HepG2 (cell line): ENCODE measurements around the gene ESRP2. TPM values are rescaled to one million over a fixed set of nuclear protein-coding genes. Genes with fewer than 3 reads are reported as not detected.

Experiments
- BRD4 ChIP-seq: sonication (generic); formaldehyde crosslinking; IDR thresholded peaks from 2 replicates; pipeline ENCODE4 v1.4.0; 2020; ENCODE audit warnings: missing genetic modification reagents
- CENPT ChIP-seq: sonication (generic); formaldehyde crosslinking; IDR thresholded peaks from 2 replicates; pipeline ENCODE4 v1.8.0; 2022; ENCODE audit warnings: low read depth, mild to moderate bottlenecking, moderate library complexity, missing genetic modification reagents
- EZH2 ChIP-seq: conservative IDR thresholded peaks from 2 replicates; pipeline ENCODE4 v1.6.1; 2012; ENCODE audit warnings: mild to moderate bottlenecking, low read depth, low read length, moderate library complexity
- HOXA3 ChIP-seq: sonication (generic); formaldehyde crosslinking; IDR thresholded peaks from 2 replicates; pipeline ENCODE4 v1.5.0; 2020; ENCODE audit warnings: missing genetic modification reagents
- IRX3 ChIP-seq: sonication (generic); formaldehyde crosslinking; IDR thresholded peaks from 2 replicates; pipeline ENCODE4 v1.8.1; 2023; ENCODE audit warnings: mild to moderate bottlenecking, low read depth, missing genetic modification reagents, borderline replicate concordance
- MBD4 ChIP-seq: IDR thresholded peaks from 2 replicates; pipeline ENCODE4 v1.6.1; 2012; ENCODE audit warnings: low read length, inconsistent platforms, borderline replicate concordance
- MBNL3 ChIP-seq: fragments of 250-450 bp; sonication (Bioruptor Pico); conservative IDR thresholded peaks from 2 replicates; pipeline ENCODE4 v1.8.0; 2022; ENCODE audit warnings: mild to moderate bottlenecking, inconsistent platforms
- NFE2L1 ChIP-seq: sonication (generic); formaldehyde crosslinking; IDR thresholded peaks from 2 replicates; pipeline ENCODE4 v1.4.0; 2020; ENCODE audit warnings: missing genetic modification reagents, mild to moderate bottlenecking, borderline replicate concordance
- POLR2A ChIP-seq, 2 experiments: IDR thresholded peaks; 2 replicates each; pipeline ENCODE4 v1.6.1; 2011; ENCODE audit warnings: low read depth in 2 of 2, low read length in 2 of 2, mild to moderate bottlenecking in 1 of 2, moderate library complexity in 1 of 2; ENCODE audit not compliant: insufficient read depth in 1 of 2
- RFXANK ChIP-seq: IDR thresholded peaks from 2 replicates; pipeline ENCODE4 v1.6.1; 2016
- SMAD3 ChIP-seq: sonication (generic); formaldehyde crosslinking; IDR thresholded peaks from 2 replicates; pipeline ENCODE4 v1.4.0; 2020; ENCODE audit warnings: missing genetic modification reagents
- SMARCE1 ChIP-seq: fragments of 450-650 bp; IDR thresholded peaks from 2 replicates; pipeline ENCODE4 v1.6.1; 2017; ENCODE audit warnings: borderline replicate concordance
- SMYD3 ChIP-seq: sonication (generic); formaldehyde crosslinking; IDR thresholded peaks from 2 replicates; pipeline ENCODE4 v1.8.1; 2023; ENCODE audit warnings: mild to moderate bottlenecking, missing genetic modification reagents
- SRSF9 ChIP-seq: fragments of 200-400 bp; formaldehyde crosslinking; IDR thresholded peaks from 2 replicates; pipeline ENCODE4 v1.6.1; 2018; ENCODE audit warnings: borderline replicate concordance, mild to moderate bottlenecking, low read depth, low read length; ENCODE audit not compliant: insufficient read depth, poor library complexity, severe bottlenecking
- ZC3H13 ChIP-seq: sonication (generic); formaldehyde crosslinking; IDR thresholded peaks from 2 replicates; pipeline ENCODE4 v1.8.1; 2023; ENCODE audit warnings: mild to moderate bottlenecking, missing genetic modification reagents, moderate library complexity
- ZFP82 ChIP-seq: sonication (generic); formaldehyde crosslinking; IDR thresholded peaks from 2 replicates; pipeline ENCODE4 v1.5.1; 2020; ENCODE audit warnings: mild to moderate bottlenecking, missing genetic modification reagents, borderline replicate concordance
- ZNF121 ChIP-seq: sonication (generic); formaldehyde crosslinking; IDR thresholded peaks from 2 replicates; pipeline ENCODE4 v1.5.0; 2020; ENCODE audit warnings: mild to moderate bottlenecking, missing genetic modification reagents
- ZNF354B ChIP-seq: sonication (generic); formaldehyde crosslinking; IDR thresholded peaks from 2 replicates; pipeline ENCODE4 v1.8.0; 2022; ENCODE audit warnings: mild to moderate bottlenecking, missing genetic modification reagents
- polyA plus RNA-seq, 8 experiments: library from polyadenylated mRNA; depleted of rRNA in 3 of 8; stranded (reverse) in 7 of 8; unstranded in 1 of 8; fragments of >200 nt; fragmentation: Illumina TruSeq in 4 of 8; extraction: Trizol in 4 of 8; gene quantifications; 2 replicates each; pipeline versions ENCODE4 v1.2.1 to v1.2.3, GENCODE V29; 2011 to 2016; ENCODE audit warnings: low read depth in 4 of 8, missing spikeins in 1 of 8, mixed read lengths in 1 of 8; ENCODE audit not compliant: insufficient read depth in 1 of 8
- total RNA-seq, 5 experiments: library from RNA; depleted of rRNA; stranded (reverse); fragments of >200 nt; fragmentation: Illumina TruSeq; extraction: Trizol; gene quantifications; 2 replicates each; pipeline ENCODE4 v1.2.3, GENCODE V29; 2016; ENCODE audit warnings: low read depth in 1 of 5
- TF ChIP-seq, protein P1 (sequence below): sonication (generic); formaldehyde crosslinking; IDR thresholded peaks from 2 replicates; pipeline ENCODE4 v1.8.0; 2022; ENCODE audit warnings: mild to moderate bottlenecking, missing genetic modification reagents, moderate library complexity
- TF ChIP-seq, protein P2 (sequence below): sonication (generic); formaldehyde crosslinking; IDR thresholded peaks from 2 replicates; pipeline ENCODE4 v1.8.0; 2022; ENCODE audit warnings: missing genetic modification reagents, mild to moderate bottlenecking, inconsistent platforms, borderline replicate concordance
- TF ChIP-seq, protein P3 (sequence below): sonication (generic); formaldehyde crosslinking; IDR thresholded peaks from 2 replicates; pipeline ENCODE4 v1.4.0; 2020; ENCODE audit warnings: mild to moderate bottlenecking, low read depth, missing genetic modification reagents
- TF ChIP-seq, protein P4 (sequence below): sonication (generic); formaldehyde crosslinking; IDR thresholded peaks from 2 replicates; pipeline ENCODE4 v1.8.1; 2023; ENCODE audit warnings: mild to moderate bottlenecking, moderate library complexity, missing genetic modification reagents
- TF ChIP-seq, protein P5 (sequence below): IDR thresholded peaks from 2 replicates; pipeline ENCODE4 v1.6.1; 2016; ENCODE audit warnings: low read depth
- TF ChIP-seq, protein P6 (sequence below): sonication (generic); formaldehyde crosslinking; IDR thresholded peaks from 2 replicates; pipeline ENCODE4 v1.8.1; 2022; ENCODE audit warnings: mild to moderate bottlenecking, missing genetic modification reagents

Gene ESRP2
- total and polyA plus RNA-seq, 2 of the 13 experiments (the other 11 are each of a cell fraction or from before 2014, with no cell fraction given), result 21.1 to 32.4 TPM

DNA sequence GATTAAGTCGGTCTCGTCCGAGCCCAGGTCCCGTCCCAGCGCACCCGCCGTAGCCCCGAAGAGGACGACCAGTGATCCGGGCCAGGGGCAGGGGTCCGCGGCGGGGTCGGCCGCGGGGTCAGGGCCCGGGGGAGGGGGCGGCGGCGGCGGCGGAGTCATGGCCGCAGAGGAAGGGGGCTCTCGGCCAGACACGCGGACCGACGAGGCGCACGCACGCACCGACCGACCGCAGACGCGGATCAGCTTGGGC, at the start of gene ESRP2 (continued):
- TF ChIP-seq, protein P1, sequence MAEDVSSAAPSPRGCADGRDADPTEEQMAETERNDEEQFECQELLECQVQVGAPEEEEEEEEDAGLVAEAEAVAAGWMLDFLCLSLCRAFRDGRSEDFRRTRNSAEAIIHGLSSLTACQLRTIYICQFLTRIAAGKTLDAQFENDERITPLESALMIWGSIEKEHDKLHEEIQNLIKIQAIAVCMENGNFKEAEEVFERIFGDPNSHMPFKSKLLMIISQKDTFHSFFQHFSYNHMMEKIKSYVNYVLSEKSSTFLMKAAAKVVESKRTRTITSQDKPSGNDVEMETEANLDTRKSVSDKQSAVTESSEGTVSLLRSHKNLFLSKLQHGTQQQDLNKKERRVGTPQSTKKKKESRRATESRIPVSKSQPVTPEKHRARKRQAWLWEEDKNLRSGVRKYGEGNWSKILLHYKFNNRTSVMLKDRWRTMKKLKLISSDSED (CRISPR knock-in tag), result no peak
- TF ChIP-seq, protein P2, sequence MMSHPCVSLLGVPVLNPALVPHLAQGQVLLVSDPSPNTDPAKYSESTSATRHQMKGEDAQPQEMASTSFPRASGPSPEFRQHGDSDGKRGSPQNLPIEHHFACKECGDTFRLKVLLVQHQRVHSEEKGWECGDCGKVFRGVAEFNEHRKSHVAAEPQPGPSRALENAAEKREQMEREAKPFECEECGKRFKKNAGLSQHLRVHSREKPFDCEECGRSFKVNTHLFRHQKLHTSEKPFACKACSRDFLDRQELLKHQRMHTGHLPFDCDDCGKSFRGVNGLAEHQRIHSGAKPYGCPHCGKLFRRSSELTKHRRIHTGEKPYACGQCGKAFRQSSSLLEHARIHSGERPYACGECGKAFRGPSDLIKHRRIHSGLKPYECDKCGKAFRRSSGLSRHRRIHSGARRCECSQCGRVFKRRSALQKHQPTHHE (CRISPR knock-in tag), result no peak
- TF ChIP-seq, protein P3, sequence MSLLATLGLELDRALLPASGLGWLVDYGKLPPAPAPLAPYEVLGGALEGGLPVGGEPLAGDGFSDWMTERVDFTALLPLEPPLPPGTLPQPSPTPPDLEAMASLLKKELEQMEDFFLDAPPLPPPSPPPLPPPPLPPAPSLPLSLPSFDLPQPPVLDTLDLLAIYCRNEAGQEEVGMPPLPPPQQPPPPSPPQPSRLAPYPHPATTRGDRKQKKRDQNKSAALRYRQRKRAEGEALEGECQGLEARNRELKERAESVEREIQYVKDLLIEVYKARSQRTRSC (CRISPR knock-in tag), result 0 out of 2 replicates have a peak, but pooled peaks have one; percentile 13
- no peak for TF ChIP-seq RFXANK (CRISPR knock-in tag)
- TF ChIP-seq ZNF354B, result 0 out of 2 replicates have a peak, but pooled peaks have one; percentile 2
- no peak for TF ChIP-seq SMARCE1
- TF ChIP-seq, protein P4, sequence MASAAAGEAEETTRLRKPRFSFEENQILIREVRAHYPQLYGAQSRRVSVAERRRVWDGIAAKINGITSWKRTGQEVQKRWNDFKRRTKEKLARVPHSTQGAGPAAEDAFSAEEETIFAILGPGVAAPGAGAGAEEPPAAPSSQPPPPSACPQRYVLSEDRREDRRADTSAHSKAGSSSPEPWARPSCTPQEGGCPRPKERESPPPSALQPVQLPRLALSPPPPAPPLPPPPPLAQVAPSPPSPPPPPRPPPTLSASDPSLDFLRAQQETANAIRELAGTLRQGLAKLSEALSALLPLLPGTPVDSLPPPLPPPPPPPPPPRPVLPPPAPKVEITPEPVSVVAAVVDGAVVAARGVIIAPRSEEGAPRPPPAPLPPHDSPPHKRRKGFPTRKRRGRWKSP (CRISPR knock-in tag), result no peak
- TF ChIP-seq SRSF9, result no peak
- 0 out of 2 replicates have a peak, but pooled peaks have one; percentile 23 for TF ChIP-seq ZFP82
- TF ChIP-seq MBNL3 (CRISPR knock-in tag), result no peak
- TF ChIP-seq NFE2L1 (CRISPR knock-in tag), result no peak
- TF ChIP-seq, protein P5, sequence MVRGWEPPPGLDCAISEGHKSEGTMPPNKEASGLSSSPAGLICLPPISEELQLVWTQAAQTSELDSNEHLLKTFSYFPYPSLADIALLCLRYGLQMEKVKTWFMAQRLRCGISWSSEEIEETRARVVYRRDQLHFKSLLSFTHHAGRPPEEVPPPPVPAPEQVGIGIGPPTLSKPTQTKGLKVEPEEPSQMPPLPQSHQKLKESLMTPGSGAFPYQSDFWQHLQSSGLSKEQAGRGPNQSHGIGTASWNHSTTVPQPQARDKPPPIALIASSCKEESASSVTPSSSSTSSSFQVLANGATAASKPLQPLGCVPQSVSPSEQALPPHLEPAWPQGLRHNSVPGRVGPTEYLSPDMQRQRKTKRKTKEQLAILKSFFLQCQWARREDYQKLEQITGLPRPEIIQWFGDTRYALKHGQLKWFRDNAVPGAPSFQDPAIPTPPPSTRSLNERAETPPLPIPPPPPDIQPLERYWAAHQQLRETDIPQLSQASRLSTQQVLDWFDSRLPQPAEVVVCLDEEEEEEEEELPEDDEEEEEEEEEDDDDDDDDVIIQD, result no peak
- TF ChIP-seq MBD4, result no peak
- peak; percentile 62; the same call in 1 of the 2 replicates for TF ChIP-seq HOXA3 (CRISPR knock-in tag)
- TF ChIP-seq ZC3H13 (CRISPR knock-in tag), result 0 out of 2 replicates have a peak, but pooled peaks have one; percentile 19
- peak; percentile 34; the same call in 1 of the 2 replicates for TF ChIP-seq ZNF121 (CRISPR knock-in tag)
- peak; percentile 23; the same call in 1 of the 2 replicates for TF ChIP-seq IRX3 (CRISPR knock-in tag)
- TF ChIP-seq CENPT (CRISPR knock-in tag), result 0 out of 2 replicates have a peak, but pooled peaks have one; percentile 61
- TF ChIP-seq BRD4 (CRISPR knock-in tag), result no peak; the same call in 1 of the 2 replicates
- TF ChIP-seq POLR2A (IDR thresholded peaks at IDR 0.05; ENCODE audit: insufficient read depth in 1 of 2, low read depth in 2 of 2, low read length in 2 of 2), result 0 out of 4 replicates have a peak, but pooled peaks of 1 of the 2 experiments have one; percentile 3
- TF ChIP-seq EZH2, result no peak
- TF ChIP-seq SMYD3 (CRISPR knock-in tag), result no peak
- TF ChIP-seq, protein P6, sequence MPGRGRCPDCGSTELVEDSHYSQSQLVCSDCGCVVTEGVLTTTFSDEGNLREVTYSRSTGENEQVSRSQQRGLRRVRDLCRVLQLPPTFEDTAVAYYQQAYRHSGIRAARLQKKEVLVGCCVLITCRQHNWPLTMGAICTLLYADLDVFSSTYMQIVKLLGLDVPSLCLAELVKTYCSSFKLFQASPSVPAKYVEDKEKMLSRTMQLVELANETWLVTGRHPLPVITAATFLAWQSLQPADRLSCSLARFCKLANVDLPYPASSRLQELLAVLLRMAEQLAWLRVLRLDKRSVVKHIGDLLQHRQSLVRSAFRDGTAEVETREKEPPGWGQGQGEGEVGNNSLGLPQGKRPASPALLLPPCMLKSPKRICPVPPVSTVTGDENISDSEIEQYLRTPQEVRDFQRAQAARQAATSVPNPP, result 0 out of 2 replicates have a peak, but pooled peaks have one; percentile 16
- peak; percentile 25 for TF ChIP-seq SMAD3 (CRISPR knock-in tag)
